GM21619 (cell line): ENCODE results near the gene C2orf78.

ENCODE experiments used
- ATAC-seq: cut with Tn5 transposase; IDR thresholded peaks from one replicate; pipeline ENCODE4 v1.9.1; 2021; ENCODE audit not compliant: unreplicated experiment

C2orf78 gene

DNA sequence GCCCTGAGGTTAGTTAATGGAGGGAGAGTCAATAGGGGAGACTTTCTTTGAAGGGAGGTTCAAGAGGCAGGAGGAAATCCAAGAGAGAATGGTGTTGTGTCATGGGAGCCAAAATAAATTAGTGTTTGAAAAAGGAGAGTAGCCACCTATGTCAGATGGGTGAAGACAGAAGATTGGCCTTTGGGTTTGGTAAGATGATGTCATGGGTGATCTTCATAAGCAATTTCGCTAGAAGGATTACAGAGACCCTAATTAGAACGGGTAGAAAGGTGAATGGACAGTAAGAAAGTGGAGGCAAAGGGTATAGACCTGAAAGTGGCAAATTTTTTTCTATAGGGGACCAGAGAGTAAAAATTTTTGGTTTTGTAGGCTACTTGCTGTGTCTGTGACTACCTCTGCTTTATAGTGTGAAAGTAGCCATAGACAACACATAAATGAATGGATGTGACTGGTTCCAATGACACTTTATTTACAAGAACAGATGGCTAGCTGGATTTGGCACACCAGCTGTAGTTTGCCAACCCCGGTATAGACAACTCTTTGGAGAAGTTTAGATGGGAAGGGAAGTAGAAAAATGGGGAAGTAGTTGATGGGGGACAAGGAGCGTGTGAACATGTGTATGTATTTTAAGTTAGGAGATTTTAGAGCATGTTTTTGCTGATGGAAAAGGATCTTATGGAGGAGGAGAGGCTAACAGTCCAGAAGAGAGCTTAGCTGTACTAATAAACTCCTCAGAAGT is 54.0 kb downstream of the C2orf78 start:
- no peak for ATAC-seq

DNA sequence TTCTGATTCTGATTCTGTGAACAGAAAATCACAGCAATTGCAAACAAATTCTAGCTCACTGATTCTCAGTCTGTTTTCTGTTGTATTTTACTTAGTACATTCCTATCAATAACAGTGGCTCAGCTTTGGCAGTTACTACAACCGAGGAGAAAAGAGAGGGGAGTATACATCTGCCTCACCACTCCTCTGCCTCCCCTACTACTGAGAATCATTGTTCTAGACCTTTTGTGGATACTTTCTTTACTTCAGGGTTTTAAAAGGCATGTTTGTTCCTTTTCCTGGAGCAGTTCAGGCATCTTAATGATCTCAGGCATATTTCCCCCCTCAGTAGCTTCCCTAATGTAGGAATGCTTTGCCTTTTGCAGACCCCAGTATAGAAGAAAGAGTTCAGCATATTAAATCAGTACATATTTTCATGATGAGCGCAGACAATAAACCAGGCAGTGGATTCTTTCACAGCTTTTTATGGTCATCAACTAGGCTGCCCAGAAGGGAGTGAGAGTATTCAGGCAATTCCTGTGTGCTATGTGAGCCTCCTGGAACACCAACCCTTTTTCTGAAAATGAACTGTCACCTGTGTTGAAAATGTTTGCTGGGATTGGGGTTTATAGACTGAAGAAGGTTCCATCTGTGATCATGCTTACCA is 55.0 kb downstream of the C2orf78 start:
- ATAC-seq: no peak

DNA sequence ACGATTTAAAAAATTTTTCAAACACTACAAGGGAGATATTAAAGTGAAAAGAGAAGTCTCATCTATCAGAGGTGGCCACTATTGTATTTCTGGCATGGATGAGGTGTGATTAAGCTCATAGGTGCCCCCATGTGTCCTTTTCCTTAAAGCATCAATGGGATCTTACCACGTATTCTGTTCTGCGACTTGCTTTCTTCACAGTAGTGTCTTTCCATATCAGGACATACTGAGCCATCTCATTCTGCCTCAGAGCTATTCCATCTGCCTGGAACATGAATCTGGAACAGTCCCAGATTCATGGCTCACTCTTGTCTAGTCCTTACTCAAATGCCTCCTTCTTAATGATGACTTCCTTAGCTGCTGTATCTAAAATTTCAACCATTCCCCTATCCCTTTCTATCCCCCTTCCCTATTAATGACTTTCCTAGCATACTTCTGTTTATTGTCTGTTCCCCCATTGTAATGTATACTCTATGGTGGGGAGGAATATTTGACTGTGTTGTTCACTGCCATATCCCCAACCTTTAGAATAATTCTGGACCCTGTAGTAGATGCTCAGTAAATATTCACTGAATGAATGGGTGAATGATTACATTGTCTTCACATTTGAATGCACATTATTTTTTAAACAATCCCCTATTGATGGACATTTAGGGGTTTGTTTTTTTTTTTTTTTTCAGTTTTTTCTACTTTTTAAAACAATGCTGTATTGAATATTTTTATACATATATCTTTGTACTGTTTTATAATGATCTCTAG is 55.8 kb downstream of the C2orf78 start:
- ATAC-seq: no peak

DNA sequence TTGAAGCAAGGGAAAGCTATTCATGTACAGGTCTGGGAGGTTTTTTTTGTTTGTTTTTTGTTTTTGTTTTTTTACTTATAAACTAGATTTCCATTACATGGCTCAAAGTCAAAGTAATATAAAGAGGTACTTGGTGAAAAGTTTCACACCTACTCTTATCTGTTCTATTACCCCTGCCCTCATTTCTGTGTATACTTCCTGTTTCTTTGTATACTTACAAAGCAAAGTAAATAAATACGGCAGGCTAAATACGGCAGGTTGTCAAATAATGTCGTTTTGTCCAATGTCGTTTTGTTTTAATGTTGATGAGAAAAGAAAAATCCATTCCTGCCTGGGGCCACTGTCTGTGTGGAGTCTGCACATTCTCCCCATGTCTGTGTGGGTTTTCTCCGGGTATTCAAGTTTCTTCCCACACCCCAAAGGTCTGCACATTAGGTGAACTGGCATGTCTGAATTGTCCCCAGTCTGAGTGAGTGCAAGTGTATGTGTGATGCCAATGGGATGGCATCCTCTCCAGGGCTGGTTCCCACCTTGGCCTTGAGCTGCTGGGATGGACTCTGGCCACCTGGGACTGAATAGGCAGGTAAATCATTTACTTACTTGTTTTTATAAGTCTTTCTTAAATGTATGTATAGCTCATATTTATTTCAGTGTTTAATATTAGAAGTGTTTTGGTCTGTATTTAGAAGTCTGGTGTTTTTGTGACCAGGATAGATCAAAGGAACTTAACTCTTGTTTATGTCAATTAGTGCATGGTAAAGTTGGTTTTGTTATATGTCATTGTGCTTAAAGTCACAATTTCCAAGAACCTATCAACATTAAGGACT is 58.1 kb downstream of the C2orf78 start:
- no peak for ATAC-seq

DNA sequence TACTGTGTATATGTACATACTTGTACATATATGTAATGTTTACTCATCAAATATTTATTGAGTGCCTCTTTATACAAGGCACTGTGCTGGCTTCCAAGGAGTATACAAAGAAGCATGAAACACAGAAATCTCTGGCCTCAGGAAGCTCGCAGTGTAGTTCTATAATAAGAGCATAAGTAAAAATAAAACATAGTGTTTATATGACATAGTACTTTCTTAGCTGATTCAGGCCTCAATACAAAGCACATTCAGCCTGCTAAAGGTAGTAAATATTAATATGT is 58.7 kb downstream of the C2orf78 start:
- ATAC-seq: no peak

DNA sequence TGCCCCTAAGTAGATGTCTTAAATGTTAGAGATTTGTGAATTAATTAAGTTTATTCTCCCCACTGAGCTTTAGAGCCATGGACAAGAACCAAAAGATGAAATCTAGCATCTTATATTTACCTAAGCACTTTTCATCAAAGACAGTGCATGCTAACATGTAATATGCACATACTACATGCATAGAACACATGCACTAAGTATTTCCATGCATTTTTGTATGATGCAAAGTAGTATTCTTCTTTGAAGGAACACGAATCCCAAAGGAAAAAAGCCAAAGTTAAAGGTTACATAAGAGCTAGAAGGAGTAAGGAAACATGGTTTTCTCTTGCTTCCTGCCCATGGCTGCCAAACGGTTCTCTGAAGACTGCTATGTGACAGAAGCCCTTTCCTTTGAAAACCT is 60.1 kb downstream of the C2orf78 start:
- ATAC-seq: no peak

DNA sequence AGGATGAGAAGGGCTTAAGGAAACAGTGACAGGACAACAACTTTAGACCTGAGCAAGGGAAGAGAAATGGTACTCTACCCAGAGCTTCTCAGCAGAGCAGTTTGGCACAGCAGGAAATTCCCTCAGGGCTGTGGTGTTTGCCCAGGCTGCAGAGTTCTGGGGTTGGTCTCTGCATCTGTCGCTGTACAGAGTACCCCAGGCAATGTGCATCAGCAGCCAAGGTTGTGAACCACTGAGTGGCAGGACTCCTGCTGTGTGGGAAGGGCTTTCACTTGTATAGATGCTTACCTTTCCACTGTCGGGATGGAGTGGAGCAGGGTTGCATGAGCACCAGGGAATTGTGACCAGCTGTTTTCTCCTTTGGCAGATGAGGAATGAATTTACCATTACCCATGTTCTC is 66.0 kb downstream of the C2orf78 start:
- no peak for ATAC-seq

DNA sequence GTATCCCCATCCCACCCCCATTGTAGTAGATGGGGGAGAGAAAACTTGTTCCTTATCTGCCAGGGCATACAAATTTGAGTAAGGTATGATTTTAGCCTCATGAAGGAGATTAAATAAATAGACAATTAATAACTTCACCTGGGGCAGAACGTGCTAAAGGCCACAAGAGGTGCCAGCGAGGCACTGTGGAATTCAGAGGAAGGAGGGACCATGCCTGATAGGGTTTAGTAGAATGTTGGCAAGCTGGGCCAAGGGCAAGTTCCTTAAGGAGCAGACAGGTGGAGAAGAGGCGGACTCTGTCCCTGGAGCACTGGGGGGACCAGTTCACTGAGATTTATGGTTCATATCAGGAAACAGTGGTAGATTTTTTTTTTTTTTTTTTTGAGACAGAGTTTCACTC is 67.3 kb downstream of the C2orf78 start:
- ATAC-seq: no peak

DNA sequence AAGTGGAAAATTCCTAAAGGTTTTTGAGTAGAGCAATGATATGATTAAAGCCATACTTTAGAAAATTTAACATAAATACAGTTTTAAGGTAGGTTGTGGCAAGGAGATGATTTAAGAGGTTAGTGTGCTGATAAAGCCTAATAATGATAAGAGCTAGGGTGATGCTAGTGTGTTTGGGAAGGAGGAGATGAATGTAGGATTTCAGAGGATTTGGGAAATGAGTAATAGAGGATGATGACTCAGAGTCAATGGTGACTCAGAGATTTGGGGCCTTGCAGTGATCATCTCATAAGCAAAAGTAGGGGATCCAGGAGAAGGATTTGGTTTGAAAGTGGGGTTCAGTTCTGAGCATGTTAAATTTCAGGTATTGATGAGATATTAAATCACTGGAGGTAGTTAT is 68.0 kb downstream of the C2orf78 start:
- no peak for ATAC-seq

DNA sequence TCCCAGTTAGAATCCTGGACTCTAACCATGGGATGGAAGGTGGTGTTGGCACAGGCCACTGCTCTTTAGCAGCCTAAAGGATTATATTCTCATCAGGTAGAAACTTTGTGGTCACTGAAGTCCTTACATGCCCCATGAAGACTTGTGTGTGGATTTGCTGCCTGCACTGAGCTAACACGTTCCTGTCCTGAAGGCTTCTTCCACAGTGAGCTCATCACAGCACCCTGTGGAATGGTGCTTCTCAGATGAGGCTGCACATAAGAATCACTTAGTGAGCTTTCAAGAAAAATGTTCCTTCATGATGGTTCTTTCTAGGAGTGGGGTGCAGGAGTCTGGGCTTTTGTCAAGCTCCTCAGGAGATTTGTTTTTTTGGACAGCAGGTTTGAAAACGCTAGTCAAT is 71.5 kb downstream of the C2orf78 start:
- ATAC-seq: no peak

DNA sequence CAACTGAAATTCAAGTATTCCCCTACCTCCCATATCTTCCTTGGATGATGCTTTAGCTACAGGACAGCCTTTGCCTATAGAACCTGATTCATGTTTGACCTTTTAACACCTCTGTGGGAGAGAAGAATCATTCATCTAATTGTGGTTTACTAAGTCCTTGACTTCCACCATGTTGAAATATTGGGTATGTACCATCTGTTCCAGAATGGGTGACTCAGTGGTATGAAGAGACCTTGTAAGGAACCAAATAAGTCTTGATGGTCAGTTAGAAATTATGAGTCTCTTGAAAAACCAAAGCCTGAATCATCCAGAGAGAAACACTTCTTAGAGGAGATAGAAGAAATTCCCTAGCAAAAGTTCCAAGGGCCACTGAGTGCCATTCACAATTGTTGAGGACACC is 72.2 kb downstream of the C2orf78 start:
- no peak for ATAC-seq

DNA sequence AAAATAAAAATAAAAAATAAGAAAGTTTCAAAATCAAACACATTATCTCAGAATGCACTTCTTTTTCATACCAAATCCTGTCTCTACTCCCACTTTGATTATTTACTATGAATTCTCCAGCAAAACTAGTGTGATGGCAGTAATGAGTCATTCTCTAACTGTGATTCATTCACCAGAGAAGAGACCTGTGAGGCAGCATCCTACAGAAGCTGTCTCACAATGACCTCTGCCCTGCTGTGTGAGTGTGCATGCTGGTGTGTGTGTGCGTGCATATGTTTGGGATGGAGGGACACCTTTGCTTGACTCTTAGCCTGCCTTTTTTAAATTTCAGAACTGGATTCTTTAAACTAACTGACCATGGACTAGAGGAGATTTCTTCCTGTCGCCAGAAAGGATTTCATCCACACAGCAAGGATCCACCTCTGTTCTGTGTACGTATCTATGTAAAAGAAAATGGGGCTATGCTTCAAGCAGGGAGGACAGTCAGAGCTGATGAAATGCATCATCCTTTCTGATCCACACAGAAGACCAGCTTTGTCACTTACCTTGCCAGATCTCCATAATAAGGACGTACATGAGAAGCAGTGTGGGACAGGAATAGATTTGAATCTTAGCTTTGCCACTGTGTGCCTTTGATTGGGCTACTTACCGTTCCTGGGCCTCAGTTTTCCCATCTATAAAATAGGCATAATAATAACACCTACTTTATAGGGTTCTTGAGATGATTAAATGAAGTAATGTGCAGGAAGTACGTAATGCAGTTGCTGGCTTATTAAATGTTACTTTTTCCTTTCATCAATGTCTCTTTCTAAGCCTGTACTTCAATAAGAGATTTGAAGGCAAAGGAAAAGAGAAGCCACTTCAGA is 76.0 kb downstream of the C2orf78 start:
- no peak for ATAC-seq

DNA sequence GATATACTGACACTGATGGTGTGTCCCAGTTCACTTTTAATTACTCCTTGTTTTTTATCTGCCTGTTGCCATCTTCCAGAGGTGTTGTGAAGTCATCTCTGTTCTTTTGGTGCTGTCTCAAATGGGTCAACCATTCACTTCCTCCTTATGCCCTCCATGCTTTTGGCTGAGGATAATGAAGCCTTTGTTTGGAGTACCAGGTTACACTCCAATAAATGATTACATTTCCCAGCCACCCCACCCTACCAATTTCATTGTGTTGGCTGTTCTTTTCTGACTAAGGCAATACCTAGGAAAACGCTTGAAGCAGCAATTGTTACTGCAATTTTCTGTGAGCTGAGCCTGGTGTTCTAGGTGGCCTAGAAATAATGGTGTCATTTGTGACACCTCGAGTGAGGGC is 79.0 kb downstream of the C2orf78 start:
- ATAC-seq: no peak
